H1 (cell line): Measurements from ENCODE around the gene NKX6-1. TPM values are rescaled to one million over a fixed set of nuclear protein-coding genes. Genes with fewer than 3 reads are reported as not detected.

ENCODE experiments used
- PHF8 ChIP-seq: fragments of 200-600 bp; sonication (generic); conservative IDR thresholded peaks from 2 replicates; pipeline ENCODE4 v1.7.1; 2012; ENCODE audit warnings: low read depth, mild to moderate bottlenecking, inconsistent platforms, low read length, moderate library complexity
- polyA plus RNA-seq, 7 experiments: library from polyadenylated mRNA; depleted of rRNA in 3 of 7; stranded (reverse) in 5 of 7; unstranded in 2 of 7; fragments of >200 nt in 5 of 7; fragments of 200-250 nt in 2 of 7; gene quantifications; 1 replicate in 5 of 7; 2 replicates in 1 of 7; 4 replicates in 1 of 7; pipeline versions ENCODE4 v1.2.1 to v1.2.3, GENCODE V29; 2011 to 2013; ENCODE audit warnings: missing spikeins in 2 of 7, mixed read lengths in 2 of 7
- total RNA-seq: library from RNA; stranded (reverse); fragmentation: NEBNext Ultra II Directional; extraction: Animal tissue kit (Norgen Biotek cat#: 25700); gene quantifications from 2 replicates; pipeline ENCODE4 v1.2.1, GENCODE V29; 2021

Gene NKX6-1
- total and polyA plus RNA-seq, 2 of the 8 experiments (the other 6 are each of a cell fraction or from before 2014, with no cell fraction given), result 0.03 to 0.45 TPM

DNA sequence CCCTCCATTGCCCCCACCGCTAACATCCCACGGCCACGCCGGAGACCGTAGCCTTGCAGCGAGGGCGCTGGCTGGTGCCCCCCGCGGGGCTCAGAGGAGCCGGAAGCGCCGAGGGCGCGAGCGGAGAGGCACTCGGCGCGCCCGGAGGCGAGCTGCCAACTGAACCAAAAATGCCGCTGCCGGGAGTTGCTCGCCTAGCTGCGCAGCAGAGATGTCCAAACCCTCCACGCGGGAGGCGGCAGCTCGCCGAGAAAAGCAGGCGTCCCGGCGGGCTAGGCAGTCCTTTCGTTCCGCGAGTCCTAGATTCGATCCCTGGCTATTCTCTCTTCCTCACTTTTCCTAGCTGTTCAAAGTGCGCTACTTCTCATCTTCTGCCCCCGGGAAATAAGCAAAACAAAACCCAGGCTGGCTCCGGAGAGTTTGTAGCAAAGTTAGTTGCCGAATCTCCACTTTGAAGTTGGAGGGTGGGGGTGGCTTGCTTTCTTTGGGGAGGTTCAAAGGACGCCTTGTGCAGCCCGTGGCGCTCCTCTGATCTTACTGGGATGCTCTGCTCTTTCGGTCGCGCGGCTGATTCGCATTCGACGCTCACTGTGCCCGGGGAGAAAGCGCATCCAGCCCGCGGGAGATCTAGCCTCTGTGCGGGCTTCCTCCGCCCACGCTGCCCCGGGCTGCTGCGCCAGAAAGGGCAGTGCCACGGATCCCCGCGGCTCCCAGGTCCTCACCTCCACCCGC is 723 bp downstream of the NKX6-1 start (continued):
- 0 out of 2 replicates have a peak, but pooled peaks have one; percentile 18 for TF ChIP-seq PHF8
